ENCODE data around the gene NEK11. TPM values are rescaled to one million over a fixed set of nuclear protein-coding genes. Genes with fewer than 3 reads are reported as not detected.

Gene NEK11
- total RNA-seq, 2 experiments from 2014 or later, result 1.6 to 4.2 TPM

GRCh38 chr3:131067983-131068382, 41.3 kb downstream of the NEK11 start:
- H3K36me3 ChIP-seq (ENCODE audit: insufficient read depth, low read length), result no peaks in the 10 kb centered on the region
- TF ChIP-seq, protein P1, sequence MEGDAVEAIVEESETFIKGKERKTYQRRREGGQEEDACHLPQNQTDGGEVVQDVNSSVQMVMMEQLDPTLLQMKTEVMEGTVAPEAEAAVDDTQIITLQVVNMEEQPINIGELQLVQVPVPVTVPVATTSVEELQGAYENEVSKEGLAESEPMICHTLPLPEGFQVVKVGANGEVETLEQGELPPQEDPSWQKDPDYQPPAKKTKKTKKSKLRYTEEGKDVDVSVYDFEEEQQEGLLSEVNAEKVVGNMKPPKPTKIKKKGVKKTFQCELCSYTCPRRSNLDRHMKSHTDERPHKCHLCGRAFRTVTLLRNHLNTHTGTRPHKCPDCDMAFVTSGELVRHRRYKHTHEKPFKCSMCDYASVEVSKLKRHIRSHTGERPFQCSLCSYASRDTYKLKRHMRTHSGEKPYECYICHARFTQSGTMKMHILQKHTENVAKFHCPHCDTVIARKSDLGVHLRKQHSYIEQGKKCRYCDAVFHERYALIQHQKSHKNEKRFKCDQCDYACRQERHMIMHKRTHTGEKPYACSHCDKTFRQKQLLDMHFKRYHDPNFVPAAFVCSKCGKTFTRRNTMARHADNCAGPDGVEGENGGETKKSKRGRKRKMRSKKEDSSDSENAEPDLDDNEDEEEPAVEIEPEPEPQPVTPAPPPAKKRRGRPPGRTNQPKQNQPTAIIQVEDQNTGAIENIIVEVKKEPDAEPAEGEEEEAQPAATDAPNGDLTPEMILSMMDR (IDR thresholded peaks at IDR 0.05), result no peak
- H3K9me3 ChIP-seq (ENCODE audit: control insufficient read depth in 1 of 2, insufficient read depth in 1 of 2, low read length in 2 of 2), result no peaks in the 10 kb centered on the region
- intact Hi-C loops (cut with DNase I, micrococcal nuclease), result no loop called here
- DNase-seq (no peak), ATAC-seq (ENCODE audit: poor library complexity) (no peak)
- H3K9me3 Mint-ChIP-seq, result no peaks in the 10 kb centered on the region
- no peak overlapping the region for H3K4me3 Mint-ChIP-seq
- no peak overlapping the region for H3K27ac ChIP-seq (ENCODE audit: low read depth in 1 of 2, low read length in 2 of 2)
- peaks cover 2% of the 10 kb centered on the region for H3K4me1 ChIP-seq (ENCODE audit: insufficient read depth, low read length)
- H3K27me3 Mint-ChIP-seq, result no peaks in the 10 kb centered on the region
- no peaks in the 10 kb centered on the region for H3K27me3 ChIP-seq (ENCODE audit: control insufficient read depth in 1 of 2, insufficient read depth in 2 of 2, low read length in 2 of 2)
- ChIA-PET CTCF (interaction anchor here (0.5 kb wide), 1 partner anchor 36 kb away, joined by 3 read pairs; no protein-coding TSS in a partner anchor), POLR2A (no interaction called here)
- H3K27ac Mint-ChIP-seq, result no peak overlapping the region
- H3K4me1 Mint-ChIP-seq (ENCODE audit: low read depth), result no peaks in the 10 kb centered on the region
- H3K36me3 Mint-ChIP-seq (ENCODE audit: low read depth), result no peaks in the 10 kb centered on the region
- no peak overlapping the region for H3K4me3 ChIP-seq (ENCODE audit: low read length)

- H3K27ac Mint-ChIP-seq, result no peak overlapping the region
- CTCF ChIA-PET, result no interaction called here
Observed at GRCh38 chr3:131072099-131072559, 45.5 kb downstream of the NEK11 start.

GRCh38 chr3:131072845-131073244, 46.2 kb downstream of the NEK11 start:
- no peak overlapping the region for H3K27ac Mint-ChIP-seq

More at GRCh38 chr3:131072099-131072559, 45.5 kb downstream of the NEK11 start:
- DNase-seq, result no peak
- intact Hi-C loops (cut with DNase I, micrococcal nuclease), result no loop called here
- no peaks in the 10 kb centered on the region for H3K36me3 ChIP-seq (ENCODE audit: insufficient read depth, low read length)
- TF ChIP-seq, protein P1 (IDR thresholded peaks at IDR 0.05), result no peak
- no peaks in the 10 kb centered on the region for H3K9me3 Mint-ChIP-seq
- ATAC-seq (ENCODE audit: poor library complexity), result no peak
- no peaks in the 10 kb centered on the region for H3K36me3 Mint-ChIP-seq (ENCODE audit: low read depth)
- H3K27me3 ChIP-seq (ENCODE audit: control insufficient read depth in 1 of 2, insufficient read depth in 2 of 2, low read length in 2 of 2), result no peaks in the 10 kb centered on the region
- H3K4me3 ChIP-seq (ENCODE audit: low read length), result no peak overlapping the region
- H3K27ac ChIP-seq (ENCODE audit: low read depth in 1 of 2, low read length in 2 of 2), result no peak overlapping the region
- POLR2A ChIA-PET, result no interaction called here
- H3K9me3 ChIP-seq (ENCODE audit: control insufficient read depth in 1 of 2, insufficient read depth in 1 of 2, low read length in 2 of 2), result no peaks in the 10 kb centered on the region
- no peaks in the 10 kb centered on the region for H3K4me1 Mint-ChIP-seq (ENCODE audit: low read depth)
- no peak overlapping the region for H3K4me3 Mint-ChIP-seq
- H3K4me1 ChIP-seq (ENCODE audit: insufficient read depth, low read length), result peaks cover 2% of the 10 kb centered on the region
- no peaks in the 10 kb centered on the region for H3K27me3 Mint-ChIP-seq

More at GRCh38 chr3:131072845-131073244, 46.2 kb downstream of the NEK11 start:
- no peaks in the 10 kb centered on the region for H3K9me3 Mint-ChIP-seq
- H3K36me3 Mint-ChIP-seq (ENCODE audit: low read depth), result no peaks in the 10 kb centered on the region
- no peaks in the 10 kb centered on the region for H3K27me3 ChIP-seq (ENCODE audit: control insufficient read depth in 1 of 2, insufficient read depth in 2 of 2, low read length in 2 of 2)
- TF ChIP-seq, protein P1 (IDR thresholded peaks at IDR 0.05), result no peak
- ChIA-PET CTCF (no interaction called here), POLR2A (no interaction called here)
- H3K36me3 ChIP-seq (ENCODE audit: insufficient read depth, low read length), result no peaks in the 10 kb centered on the region
- no peak for DNase-seq
- H3K27me3 Mint-ChIP-seq, result no peaks in the 10 kb centered on the region
- ATAC-seq (ENCODE audit: poor library complexity), result no peak
- no peak overlapping the region for H3K4me3 ChIP-seq (ENCODE audit: low read length)
- H3K4me3 Mint-ChIP-seq, result no peak overlapping the region
- no peaks in the 10 kb centered on the region for H3K4me1 Mint-ChIP-seq (ENCODE audit: low read depth)
- intact Hi-C loops (cut with DNase I, micrococcal nuclease), result no loop called here
- peaks cover 2% of the 10 kb centered on the region for H3K4me1 ChIP-seq (ENCODE audit: insufficient read depth, low read length)
- H3K9me3 ChIP-seq (ENCODE audit: control insufficient read depth in 1 of 2, insufficient read depth in 1 of 2, low read length in 2 of 2), result no peaks in the 10 kb centered on the region
- no peak overlapping the region for H3K27ac ChIP-seq (ENCODE audit: low read depth in 1 of 2, low read length in 2 of 2)

Measured in CD4-positive, alpha-beta T cell (primary cell).